ENCODE results near the gene MED12L.
"Not testable (repeated sequence)": the region's sequence is repeated elsewhere in the genome, so short reads cannot be mapped to it uniquely, and the experiment has no call there.

Gene MED12L

DNA sequence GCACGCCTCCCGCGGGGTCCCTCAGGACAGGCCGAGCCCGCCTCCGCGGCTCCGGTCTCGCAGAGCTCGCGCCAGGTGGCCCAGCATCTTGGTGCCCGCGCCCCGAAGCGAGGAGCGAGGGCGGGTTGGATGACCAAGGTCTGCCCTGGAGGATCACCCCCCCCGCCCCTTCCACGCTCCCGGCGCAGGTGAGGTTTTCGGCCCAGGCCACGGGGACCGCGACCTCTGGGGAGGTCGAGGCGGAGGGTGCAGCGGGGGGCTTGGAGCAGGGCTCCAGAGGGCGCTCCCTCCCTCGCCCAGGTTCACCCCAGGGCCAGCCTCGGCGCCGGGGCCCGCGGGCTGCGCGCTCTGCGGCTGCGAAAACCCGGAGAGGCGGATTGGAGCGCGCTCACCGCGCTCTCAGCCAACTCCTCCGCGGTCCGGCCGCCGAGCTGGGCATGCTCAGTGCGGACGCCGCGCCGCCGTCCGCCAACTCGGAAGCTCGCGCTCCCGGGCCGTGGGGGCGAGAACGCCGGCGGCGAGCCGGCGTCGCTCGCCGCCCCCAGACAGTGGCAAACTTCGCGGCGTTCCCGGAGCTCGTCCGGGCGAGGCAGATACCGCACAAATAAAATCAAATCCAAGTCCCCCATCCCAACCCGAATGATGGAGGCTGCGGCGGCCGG lies at the start of gene MED12L:
Gene MED12L, plus strand, starts transcription at position 438 of the 662 bp plus-strand sequence. CDS start 1,263 bp downstream, outside the sequence.
- FAIRE-seq (no peak), DNase-seq (ENCODE audit: low spot score) (peak; percentile 90)

- peak; percentile 86 for DNase-seq (ENCODE audit: low spot score)
- FAIRE-seq = no peak
Measured at GRCh38 chr3:151037746-151038477, 47.6 kb upstream of the MED12L start.

DNA sequence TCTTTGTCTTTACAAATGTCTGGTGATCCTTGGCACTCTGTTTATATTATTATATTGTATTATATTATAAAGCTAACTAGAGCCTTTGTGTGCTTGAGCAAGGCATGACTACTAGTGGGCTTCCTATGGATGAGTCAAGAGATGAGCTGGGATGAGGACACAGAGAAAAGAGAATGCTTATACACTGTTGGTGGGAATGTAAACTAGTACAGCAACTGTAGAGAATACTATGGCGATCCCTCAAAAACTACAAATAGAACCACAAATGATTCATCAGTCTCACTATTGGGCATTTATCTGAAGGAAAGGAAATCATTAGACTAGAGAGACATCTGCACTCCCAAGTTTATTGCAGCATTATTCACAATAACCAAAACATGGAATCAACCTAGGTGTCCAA lies 40.8 kb upstream of the MED12L start:
- no peak for FAIRE-seq
- DNase-seq (ENCODE audit: low spot score) = no peak

DNA sequence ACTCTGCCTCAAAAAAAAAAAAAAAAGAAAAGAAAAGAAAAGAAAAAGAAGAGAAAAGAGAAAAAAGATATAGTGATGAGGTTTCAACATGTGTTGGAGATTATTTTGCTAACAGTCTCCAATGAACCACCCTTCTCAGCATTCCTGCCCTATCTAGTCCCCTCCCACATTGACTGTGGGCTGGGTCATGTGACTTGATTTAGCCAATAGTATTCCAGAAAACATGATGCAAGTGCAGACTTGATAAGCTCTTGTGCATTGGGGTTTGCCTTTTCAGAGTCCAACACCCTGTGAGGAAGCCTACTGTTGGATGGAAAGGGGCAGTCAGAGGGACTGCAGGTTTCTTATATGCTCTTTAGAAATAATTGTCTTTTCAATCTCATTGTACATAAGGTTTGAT lies 37.8 kb upstream of the MED12L start:
- FAIRE-seq = no peak
- no peak for DNase-seq (ENCODE audit: low spot score)

DNA sequence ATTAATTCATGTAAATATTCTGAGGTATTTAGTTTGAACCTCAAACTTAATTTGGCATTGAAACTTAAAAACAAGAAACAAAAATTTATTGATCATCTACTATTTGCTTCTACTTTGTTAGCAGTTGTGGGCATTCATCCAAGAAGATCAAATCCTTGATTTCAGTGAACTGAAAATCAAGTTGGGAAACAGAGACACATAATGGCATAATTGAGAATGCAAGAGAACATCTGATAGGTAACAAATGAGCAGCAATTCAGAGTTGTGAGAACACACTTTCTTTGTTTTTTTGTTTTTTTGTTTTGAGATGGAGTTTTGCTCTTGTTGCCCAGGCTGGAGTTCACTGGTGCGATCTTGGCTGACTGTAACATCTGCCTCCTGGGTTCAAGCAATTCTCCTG lies 33.9 kb upstream of the MED12L start:
- DNase-seq (ENCODE audit: low spot score) (no peak), FAIRE-seq (no peak)

- DNase-seq (ENCODE audit: low spot score) = no peak
- FAIRE-seq = no peak
Measured at GRCh38 chr3:151052346-151052745, 33.1 kb upstream of the MED12L start.

DNA sequence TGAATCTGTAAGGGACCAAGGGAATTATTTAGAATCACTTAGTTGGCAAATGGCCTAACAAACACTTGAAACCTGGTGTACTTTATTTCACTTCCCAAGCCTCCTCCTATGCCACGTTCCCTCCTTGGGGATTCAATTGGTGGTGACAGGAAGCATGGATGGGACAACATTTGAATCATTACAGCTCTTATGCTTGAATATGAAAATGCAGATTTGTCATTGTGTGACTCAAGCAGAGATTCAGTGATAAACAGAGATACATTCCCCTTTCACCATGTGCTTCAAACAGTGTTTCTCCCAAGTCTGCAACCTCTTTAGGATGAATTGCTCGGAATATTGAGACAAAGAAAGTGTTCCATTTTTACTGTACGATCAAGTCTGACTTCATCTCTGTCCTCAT lies 32.7 kb upstream of the MED12L start:
- DNase-seq (ENCODE audit: low spot score) = no peak
- no peak for FAIRE-seq

GRCh38 chr3:151058740-151059139 lies 26.7 kb upstream of the MED12L start:
- FAIRE-seq = no peak
- DNase-seq (ENCODE audit: low spot score) = no peak

- no peak for DNase-seq (ENCODE audit: low spot score)
- FAIRE-seq = no peak
Measured at GRCh38 chr3:151062611-151063010, 22.9 kb upstream of the MED12L start.

- DNase-seq (ENCODE audit: low spot score) = no peak
- no peak for FAIRE-seq
Measured at GRCh38 chr3:151067158-151067557, 18.3 kb upstream of the MED12L start.

DNA sequence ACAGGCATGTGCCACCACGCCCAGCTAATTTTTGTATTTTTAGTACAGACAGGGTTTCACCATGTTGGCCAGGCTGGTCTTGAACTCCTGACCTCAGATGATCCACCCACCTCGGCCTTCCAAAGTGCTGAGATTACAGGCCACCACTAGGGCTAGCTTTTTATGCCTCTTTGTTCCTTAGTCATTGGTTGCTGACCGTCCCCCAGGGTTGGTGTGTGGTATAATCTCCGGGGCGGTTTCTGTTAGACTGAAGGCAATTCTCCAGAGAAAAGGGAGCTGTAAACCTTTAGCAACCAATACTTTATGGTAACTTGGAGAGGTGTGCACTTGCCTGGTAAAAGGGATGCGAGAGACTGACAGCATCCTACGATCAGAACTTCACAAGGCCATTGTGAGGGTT lies 12.6 kb upstream of the MED12L start:
- not testable (repeated sequence) for DNase-seq (ENCODE audit: low spot score); FAIRE-seq

- no peak for DNase-seq (ENCODE audit: low spot score)
- no peak for FAIRE-seq
Measured at GRCh38 chr3:151074256-151074655, 11.2 kb upstream of the MED12L start.

- no peak for FAIRE-seq
- DNase-seq (ENCODE audit: low spot score) = no peak
Measured at GRCh38 chr3:151075869-151076562, 9.4 kb upstream of the MED12L start.

DNA sequence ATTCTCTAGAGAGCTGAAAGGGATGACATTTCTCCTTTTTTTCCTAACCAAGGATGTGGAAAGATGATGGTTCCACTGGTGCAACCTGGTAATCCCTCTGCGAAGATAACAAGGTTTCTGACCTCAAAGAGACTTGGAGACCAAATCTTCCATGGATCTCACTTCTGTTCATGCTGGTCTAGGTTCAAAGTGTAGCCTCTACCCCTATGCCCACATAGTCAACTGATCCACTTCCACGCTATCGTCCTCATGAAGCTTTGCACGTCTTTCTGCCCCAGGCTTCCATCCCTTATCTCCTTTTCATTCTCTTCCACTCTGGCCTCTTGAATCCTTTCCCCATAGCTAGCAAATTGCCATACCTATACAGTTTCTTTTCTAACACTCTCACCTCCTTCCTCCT lies 8.8 kb upstream of the MED12L start:
- DNase-seq (ENCODE audit: low spot score) (no peak), FAIRE-seq (no peak)

GRCh38 chr3:151081082-151081481 lies 4.4 kb upstream of the MED12L start:
- FAIRE-seq = not testable (repeated sequence)

GRCh38 chr3:151082880-151083838 lies 2.3 kb upstream of the MED12L start:
- no peak for FAIRE-seq
- no peak for DNase-seq (ENCODE audit: low spot score)

More at GRCh38 chr3:151081082-151081481, 4.4 kb upstream of the MED12L start:
- DNase-seq (ENCODE audit: low spot score) = not testable (repeated sequence)

DNA sequence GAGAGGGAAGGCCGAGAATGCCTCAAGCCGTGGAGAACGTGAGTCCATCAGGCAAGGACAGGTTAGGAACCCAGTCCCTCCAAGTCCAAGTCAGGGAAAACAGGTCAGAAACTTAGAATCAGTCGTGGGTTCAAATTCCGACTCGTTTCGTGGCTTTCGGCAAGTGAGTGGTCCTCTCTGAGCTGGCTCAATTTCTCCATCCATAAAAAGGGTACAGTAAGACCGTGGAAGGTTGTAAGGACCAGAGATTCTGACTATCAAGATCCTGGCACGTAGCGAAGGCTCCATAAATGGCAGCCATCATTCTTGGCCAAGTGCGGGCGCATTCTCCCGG lies 604 bp upstream of the MED12L start:
- FAIRE-seq = no peak
- no peak for DNase-seq (ENCODE audit: low spot score)

GRCh38 chr3:151085889-151086483 lies 522 bp downstream of the MED12L start:
- FAIRE-seq = no peak
- peak; percentile 49 for DNase-seq (ENCODE audit: low spot score)

DNA sequence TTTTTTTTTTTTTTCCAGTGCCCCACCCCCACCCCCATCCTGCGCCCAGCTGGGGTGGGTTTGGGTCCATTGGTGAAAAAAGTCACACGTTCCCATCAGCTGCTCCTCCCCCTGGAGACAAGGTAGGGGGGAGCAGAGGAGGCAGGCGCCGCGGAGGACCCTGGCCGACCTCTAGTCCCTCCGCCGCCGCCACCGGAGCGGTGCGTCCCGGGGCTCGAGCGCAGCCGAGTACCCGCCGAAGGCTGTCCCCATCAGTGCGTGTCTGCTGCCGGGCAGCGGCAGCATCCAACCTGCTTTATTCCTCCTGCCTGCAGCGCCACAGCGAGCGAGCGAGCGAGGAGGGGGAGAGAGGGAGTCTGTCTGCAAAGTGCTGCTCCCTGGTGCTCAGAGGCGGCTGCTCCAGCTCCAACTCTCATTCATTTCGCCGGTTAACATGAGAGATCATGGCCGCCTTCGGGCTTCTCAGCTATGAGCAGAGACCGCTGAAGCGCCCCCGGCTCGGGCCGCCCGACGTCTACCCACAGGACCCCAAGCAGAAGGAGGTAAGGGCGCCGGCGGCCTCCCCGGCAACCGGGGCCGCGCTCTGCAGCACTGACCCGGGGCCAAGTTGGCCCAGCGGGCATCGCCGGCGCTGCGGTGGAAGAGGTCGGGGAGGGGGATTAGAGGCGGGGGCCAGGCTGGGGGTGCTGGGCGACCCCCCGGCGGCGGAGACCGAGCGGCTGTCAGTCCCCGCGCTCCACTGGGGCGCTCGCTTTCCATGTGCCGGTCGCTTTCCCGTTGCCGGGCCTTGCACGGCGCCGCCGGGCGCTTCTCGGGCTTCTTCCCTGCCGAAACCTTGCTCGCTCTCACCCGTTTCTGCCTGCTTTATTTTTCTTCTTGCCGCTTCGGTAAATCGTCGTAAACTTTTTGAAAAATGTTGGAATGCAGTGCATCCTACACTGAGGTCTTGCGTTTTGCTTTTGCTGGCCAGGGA lies 1.3 kb downstream of the MED12L start:
- DNase-seq (ENCODE audit: low spot score) (peak; percentile 80), FAIRE-seq (no peak)

GRCh38 chr3:151087648-151088047 lies 2.2 kb downstream of the MED12L start:
- DNase-seq (ENCODE audit: low spot score) = no peak
- FAIRE-seq = no peak

All from urothelium cell line (cell line).